ENCODE results near the gene RIBC2.

DNA sequence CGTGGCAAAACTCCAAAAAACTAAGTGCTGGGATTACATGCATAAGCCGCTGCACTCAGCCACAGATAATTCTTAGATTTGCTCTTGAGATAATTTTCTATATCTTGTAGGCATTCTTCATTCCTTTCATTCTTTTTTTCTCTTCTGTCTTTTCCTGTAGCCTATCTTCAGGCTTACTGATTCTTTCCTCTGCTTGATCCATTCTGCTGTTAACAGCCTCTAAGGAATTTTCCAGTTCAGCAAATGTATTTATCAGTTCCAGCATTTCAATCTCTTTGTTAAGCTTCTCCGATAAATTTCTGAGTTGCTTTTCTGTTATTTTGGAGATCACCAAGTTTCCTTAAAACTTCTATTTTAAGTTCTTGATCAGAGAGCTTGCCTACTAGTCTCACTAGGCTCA, 46.8 kb upstream of the RIBC2 start:
- no peak for TF ChIP-seq TOX (CRISPR knock-in tag; IDR thresholded peaks at IDR 0.05; ENCODE audit: borderline replicate concordance)
- no peak for TF ChIP-seq PPARA (CRISPR knock-in tag; IDR thresholded peaks at IDR 0.05; ENCODE audit: borderline replicate concordance)
- TF ChIP-seq OSR1 (CRISPR knock-in tag; IDR thresholded peaks at IDR 0.05): no peak
- TF ChIP-seq ZFP30 (CRISPR knock-in tag; IDR thresholded peaks at IDR 0.05): no peak
- no peak for TF ChIP-seq ARNTL (CRISPR knock-in tag; IDR thresholded peaks at IDR 0.05; ENCODE audit: borderline replicate concordance, low read depth)
- no peak for TF ChIP-seq ZFP3 (CRISPR knock-in tag; IDR thresholded peaks at IDR 0.05)
- TF ChIP-seq, protein P1, sequence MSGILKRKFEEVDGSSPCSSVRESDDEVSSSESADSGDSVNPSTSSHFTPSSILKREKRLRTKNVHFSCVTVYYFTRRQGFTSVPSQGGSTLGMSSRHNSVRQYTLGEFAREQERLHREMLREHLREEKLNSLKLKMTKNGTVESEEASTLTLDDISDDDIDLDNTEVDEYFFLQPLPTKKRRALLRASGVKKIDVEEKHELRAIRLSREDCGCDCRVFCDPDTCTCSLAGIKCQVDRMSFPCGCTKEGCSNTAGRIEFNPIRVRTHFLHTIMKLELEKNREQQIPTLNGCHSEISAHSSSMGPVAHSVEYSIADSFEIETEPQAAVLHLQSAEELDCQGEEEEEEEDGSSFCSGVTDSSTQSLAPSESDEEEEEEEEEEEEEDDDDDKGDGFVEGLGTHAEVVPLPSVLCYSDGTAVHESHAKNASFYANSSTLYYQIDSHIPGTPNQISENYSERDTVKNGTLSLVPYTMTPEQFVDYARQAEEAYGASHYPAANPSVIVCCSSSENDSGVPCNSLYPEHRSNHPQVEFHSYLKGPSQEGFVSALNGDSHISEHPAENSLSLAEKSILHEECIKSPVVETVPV (CRISPR knock-in tag; IDR thresholded peaks at IDR 0.05): no peak
- TF ChIP-seq ZC3H10 (CRISPR knock-in tag; IDR thresholded peaks at IDR 0.05): no peak
- no peak for TF ChIP-seq PATZ1 (CRISPR knock-in tag; IDR thresholded peaks at IDR 0.05; ENCODE audit: borderline replicate concordance)
- no peak for TF ChIP-seq TSHZ2 (CRISPR knock-in tag; IDR thresholded peaks at IDR 0.05)
- no peak for TF ChIP-seq ZNF70 (CRISPR knock-in tag; IDR thresholded peaks at IDR 0.05)
- no peak for TF ChIP-seq ESRRG (CRISPR knock-in tag; IDR thresholded peaks at IDR 0.05)
